Choroid plexus epithelial cell (primary cell): Measurements from ENCODE around the gene KIAA0232.
A peak's percentile ranks its signal among the peaks of the same experiment; 100 is the strongest.
"Not testable (repeated sequence)": the region's sequence is repeated elsewhere in the genome, so short reads cannot be mapped to it uniquely, and the experiment has no call there.

Experiments used
- DNase-seq: peaks from one replicate; pipeline ENCODE4 v3.0.0-alpha.2; 2010; ENCODE audit warnings: low read depth
- H3K4me3 ChIP-seq: 2 replicates; pipeline ENCODE4 v1.5.1; 2011; ENCODE audit warnings: low read depth, mild to moderate bottlenecking, control low read depth, low read length, moderate library complexity
- CTCF ChIP-seq: conservative IDR thresholded peaks from 2 replicates; pipeline ENCODE4 v1.5.1; 2011; ENCODE audit warnings: low read depth, mild to moderate bottlenecking, control low read depth, inconsistent platforms, low read length, moderate library complexity

KIAA0232 gene

GRCh38 chr4:6824772-6825402 is 42.4 kb downstream of the KIAA0232 start:
- no peak for DNase-seq
- TF ChIP-seq CTCF: no peak
- no peak overlapping the region for H3K4me3 ChIP-seq

GRCh38 chr4:6825403-6825802 is 42.9 kb downstream of the KIAA0232 start:
- H3K4me3 ChIP-seq: no peak overlapping the region
- TF ChIP-seq CTCF: no peak
- DNase-seq: no peak

DNA sequence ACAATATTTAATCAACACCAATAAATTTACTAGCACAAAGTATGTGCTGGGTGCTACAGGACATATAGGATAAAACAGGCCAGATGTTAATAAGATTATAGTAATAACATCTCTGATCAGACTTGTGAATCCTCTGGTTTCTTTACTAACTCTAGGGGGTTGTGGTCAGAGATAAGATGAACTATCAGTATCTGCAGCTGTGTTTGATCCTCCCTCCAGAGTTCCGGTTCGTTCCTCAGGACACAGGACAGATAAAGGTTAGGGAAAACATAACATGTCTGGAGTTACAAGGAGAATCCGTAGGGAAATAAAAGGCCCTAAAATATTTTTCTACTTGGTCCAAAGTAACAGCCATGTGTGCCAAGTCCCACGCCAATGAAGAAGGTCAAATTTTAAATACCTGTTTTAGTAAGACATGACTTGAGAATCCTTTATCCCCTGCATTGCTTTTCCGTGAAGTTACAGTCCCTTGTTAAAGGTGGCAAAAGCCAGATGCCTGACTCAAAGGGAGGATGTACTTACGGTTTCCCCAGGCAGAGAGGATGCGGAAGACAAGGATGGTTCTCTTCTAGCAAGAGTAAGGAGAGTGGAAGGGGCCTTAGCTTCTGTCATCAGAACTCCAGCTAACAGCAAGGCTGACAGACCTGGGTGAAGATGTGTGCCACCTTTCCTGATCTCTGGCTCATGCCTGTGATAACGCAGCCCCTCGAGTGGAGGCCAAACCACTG is 44.4 kb downstream of the KIAA0232 start:
- no peak overlapping the region for H3K4me3 ChIP-seq
- no peak for DNase-seq
- TF ChIP-seq CTCF: no peak

- TF ChIP-seq CTCF: no peak
- DNase-seq: no peak
Measured at GRCh38 chr4:6829086-6829485, 46.6 kb downstream of the KIAA0232 start.

GRCh38 chr4:6834867-6835266 is 52.3 kb downstream of the KIAA0232 start:
- no peak for TF ChIP-seq CTCF
- DNase-seq: peak; percentile 41

More at GRCh38 chr4:6829086-6829485, 46.6 kb downstream of the KIAA0232 start:
- H3K4me3 ChIP-seq: no peak overlapping the region

DNA sequence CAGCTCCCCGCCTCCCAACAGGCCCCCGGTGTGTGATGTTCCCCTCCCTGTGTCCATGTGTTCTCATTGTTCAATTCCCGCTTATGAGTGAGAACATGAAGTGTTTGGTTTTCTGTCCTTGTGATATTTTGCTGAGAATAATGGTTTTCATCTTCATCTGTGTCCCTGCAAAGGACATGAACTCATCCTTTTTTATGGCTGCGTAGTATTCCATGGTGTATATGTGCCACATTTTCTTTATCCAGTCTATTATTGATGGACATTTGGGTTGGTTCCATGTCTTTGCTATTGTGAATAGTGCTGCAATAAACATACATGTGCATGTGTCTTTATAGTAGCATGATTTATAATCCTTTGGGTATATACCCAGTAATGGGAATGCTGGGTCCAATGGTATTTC is 53.1 kb downstream of the KIAA0232 start:
- DNase-seq, H3K4me3 ChIP-seq: not testable (repeated sequence)

More at GRCh38 chr4:6834867-6835266, 52.3 kb downstream of the KIAA0232 start:
- no peak overlapping the region for H3K4me3 ChIP-seq

- DNase-seq, H3K4me3 ChIP-seq: not testable (repeated sequence)
Measured at GRCh38 chr4:6837106-6837505, 54.6 kb downstream of the KIAA0232 start.

- no peak overlapping the region for H3K4me3 ChIP-seq
- no peak for TF ChIP-seq CTCF
- DNase-seq: no peak
Measured at GRCh38 chr4:6839579-6839978, 57.1 kb downstream of the KIAA0232 start.
